Sciatic nerve (tissue), 2 donors: ENCODE results near the gene SYNGR3. TPM values are rescaled to one million over a fixed set of nuclear protein-coding genes. Genes with fewer than 3 reads are reported as not detected.

Experiments used
- ATAC-seq: fragments of 200-7000 bp; cut with Tn5 transposase; one replicate; pipeline ENCODE4 v1.9.1; 2020; ENCODE audit warnings: mild to moderate bottlenecking, moderate library complexity
- DNase-seq: peaks from one replicate; pipeline ENCODE4 v3.0.0-alpha.2; 2020; ENCODE audit warnings: low spot score
- intact Hi-C: fragments of 100-400 bp; cut with DNase I; formaldehyde crosslinking; loops from one replicate; pipeline ENCODE4 v1.14.2; 2022
- total RNA-seq: library from RNA; stranded (reverse); fragmentation: NEBNext Ultra II Directional; extraction: Animal tissue kit (Norgen Biotek cat#: 25700); gene quantifications from one replicate; pipeline ENCODE4 v1.2.1, GENCODE V29; 2021
- donor health status: DM: no; HTN: no; CAD: no.
- donor health status: DM: no; HTN: no; CAD: no.

Gene SYNGR3
- total RNA-seq, 1 donor from 2014 or later = 0.76 TPM

- intact Hi-C loops = no loop called here
- no peak for DNase-seq
- ATAC-seq = no peak
Measured at GRCh38 chr16:1974157-1975070, 15.4 kb upstream of the SYNGR3 start.

- intact Hi-C loops = no loop called here
- no peak for ATAC-seq
- DNase-seq = no peak
Measured at GRCh38 chr16:1975432-1976215, 14.1 kb upstream of the SYNGR3 start.

GRCh38 chr16:1976216-1976520 lies 13.6 kb upstream of the SYNGR3 start:
- intact Hi-C loops = no loop called here
- DNase-seq = no peak

GRCh38 chr16:1976951-1977874 lies 12.6 kb upstream of the SYNGR3 start:
- no peak for ATAC-seq
- intact Hi-C loops = no loop called here
- no peak for DNase-seq

More at GRCh38 chr16:1976216-1976520, 13.6 kb upstream of the SYNGR3 start:
- ATAC-seq = no peak

- ATAC-seq (no peak), DNase-seq (no peak)
- intact Hi-C loops = loop anchor here (2.0 kb wide), 1 partner anchor 17 kb away; no protein-coding TSS in a partner anchor
Measured at GRCh38 chr16:1977875-1978268, 11.9 kb upstream of the SYNGR3 start.

- no peak for DNase-seq
- intact Hi-C loops = loop anchor here (2.0 kb wide), 1 partner anchor 18 kb away; no protein-coding TSS in a partner anchor
- ATAC-seq = no peak
Measured at GRCh38 chr16:1978476-1979120, 11.2 kb upstream of the SYNGR3 start.

GRCh38 chr16:1979271-1980029 lies 10.3 kb upstream of the SYNGR3 start:
- ATAC-seq (no peak), DNase-seq (no peak)
- intact Hi-C loops = loop anchor here (2.0 to 5.0 kb wide), 2 partner anchors 19 to 733 kb away; no protein-coding TSS in a partner anchor

- intact Hi-C loops = loop anchor here (5.0 kb wide), 1 partner anchor 732 kb away; no protein-coding TSS in a partner anchor
- ATAC-seq (no peak), DNase-seq (no peak)
Measured at GRCh38 chr16:1980030-1980769, 9.6 kb upstream of the SYNGR3 start.

- intact Hi-C loops = loop anchor here (5.0 kb wide), 1 partner anchor 732 kb away; no protein-coding TSS in a partner anchor
- DNase-seq = no peak
- ATAC-seq = no peak
Measured at GRCh38 chr16:1980770-1981087, 9.0 kb upstream of the SYNGR3 start.

GRCh38 chr16:1981398-1981836 lies 8.4 kb upstream of the SYNGR3 start, which contains the start of gene NOXO1:
NOXO1 (minus strand) TSS chr16:1981469; CDS start chr16:1981179, 290 bp downstream.
- ATAC-seq = no peak

GRCh38 chr16:1982013-1982433 lies 7.7 kb upstream of the SYNGR3 start:
- DNase-seq (no peak), ATAC-seq (no peak)
- intact Hi-C loops = loop anchor here (5.0 kb wide), 1 partner anchor 730 kb away; no protein-coding TSS in a partner anchor

More at GRCh38 chr16:1981398-1981836, 8.4 kb upstream of the SYNGR3 start, which contains the start of gene NOXO1:
- no peak for DNase-seq
- intact Hi-C loops = loop anchor here (5.0 kb wide), 1 partner anchor 731 kb away; no protein-coding TSS in a partner anchor

GRCh38 chr16:1982991-1983543 lies 6.7 kb upstream of the SYNGR3 start:
- DNase-seq = no peak
- intact Hi-C loops = loop anchor here (5.0 kb wide), 1 partner anchor 729 kb away; no protein-coding TSS in a partner anchor
- no peak for ATAC-seq

- intact Hi-C loops = loop anchor here (5.0 kb wide), 1 partner anchor 729 kb away; no protein-coding TSS in a partner anchor
- ATAC-seq (peak; percentile 94), DNase-seq (peak; percentile 94)
Measured at GRCh38 chr16:1983544-1984346, 6.0 kb upstream of the SYNGR3 start, which contains the start of gene GFER. GFER (plus strand) TSS chr16:1984193; CDS start chr16:1984219, 26 bp downstream.

GRCh38 chr16:1984347-1985225 lies 5.2 kb upstream of the SYNGR3 start:
- ATAC-seq = no peak
- no peak for DNase-seq
- intact Hi-C loops = loop anchor here (5.0 kb wide), 1 partner anchor 728 kb away; no protein-coding TSS in a partner anchor
